H1 (cell line): Measurements from ENCODE around the gene STT3A.

ENCODE experiments used
- CBX8 ChIP-seq: fragments of 300-800, 300-1000 bp; sonication (generic); IDR thresholded peaks from 2 replicates; pipeline ENCODE4 v1.7.1; 2016; ENCODE audit warnings: low read depth, low read length, borderline replicate concordance
- CTCF ChIP-seq, 3 experiments: IDR thresholded peaks; 1 replicate in 2 of 3; 2 replicates in 1 of 3; pipeline versions ENCODE4 v1.5.1 to v1.6.1; 2011; ENCODE audit warnings: low read length in 3 of 3, mild to moderate bottlenecking in 3 of 3, inconsistent platforms in 2 of 3, low read depth in 1 of 3, moderate library complexity in 1 of 3; ENCODE audit not compliant: insufficient read depth in 1 of 3; ENCODE audit errors: control extremely low read depth in 1 of 3
- EP300 ChIP-seq, 2 experiments: IDR thresholded peaks; 1 replicate in 1 of 2; 2 replicates in 1 of 2; pipeline ENCODE4 v1.6.1; 2011 to 2012; ENCODE audit warnings: low read depth in 2 of 2, low read length in 2 of 2, mild to moderate bottlenecking in 2 of 2, borderline replicate concordance in 1 of 2, inconsistent platforms in 1 of 2, moderate library complexity in 1 of 2
- FOSL1 ChIP-seq: IDR thresholded peaks from 2 replicates; pipeline ENCODE4 v1.6.1; 2011; ENCODE audit warnings: mild to moderate bottlenecking, low read depth, low read length, moderate library complexity; ENCODE audit not compliant: insufficient read depth
- NRF1 ChIP-seq: IDR thresholded peaks from 2 replicates; pipeline ENCODE4 v1.6.1; 2011; ENCODE audit warnings: mild to moderate bottlenecking, low read depth, low read length, improper control_type of control experiment
- POLR2A ChIP-seq, 2 experiments: IDR thresholded peaks; 1 replicate in 1 of 2; 2 replicates in 1 of 2; pipeline ENCODE4 v1.6.1; 2011; ENCODE audit warnings: low read depth in 2 of 2, low read length in 2 of 2, mild to moderate bottlenecking in 2 of 2; ENCODE audit errors: control extremely low read depth in 1 of 2

DNA sequence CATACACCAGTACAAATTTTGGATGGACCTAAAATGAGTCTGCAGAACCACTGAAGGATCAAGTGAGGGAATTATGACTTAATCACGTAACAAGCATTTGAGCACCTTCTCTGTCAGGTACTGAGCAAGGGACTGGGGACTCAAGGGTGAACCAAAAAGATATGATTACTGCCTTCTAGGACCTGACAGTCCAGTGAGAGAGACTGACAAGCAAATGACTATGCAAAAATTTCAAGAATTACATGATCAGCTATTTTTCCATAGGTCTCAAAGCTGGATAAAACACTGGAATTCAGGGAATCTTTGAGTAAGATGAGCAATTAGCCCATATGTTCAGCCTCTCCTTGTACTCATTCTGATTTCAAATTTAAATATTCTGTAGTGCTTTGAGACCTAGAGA is 5.2 kb upstream of the STT3A start:
- no peak for TF ChIP-seq EP300 (IDR thresholded peaks at IDR 0.05; ENCODE audit: borderline replicate concordance in 1 of 2, low read depth in 2 of 2, low read length in 2 of 2)
- no peak for TF ChIP-seq FOSL1
- TF ChIP-seq NRF1 = no peak
- TF ChIP-seq CTCF (IDR thresholded peaks at IDR 0.05; ENCODE audit: control extremely low read depth in 1 of 3, insufficient read depth in 1 of 3, low read depth in 1 of 3, low read length in 3 of 3) = no peak
- no peak for TF ChIP-seq POLR2A (IDR thresholded peaks at IDR 0.05; ENCODE audit: control extremely low read depth in 1 of 2, low read depth in 2 of 2, low read length in 2 of 2)
- TF ChIP-seq CBX8 = no peak
